HG02981 (cell line): ENCODE results near the gene ANXA9.

Experiments used
- ATAC-seq: cut with Tn5 transposase; IDR thresholded peaks from one replicate; pipeline ENCODE4 v1.9.1; 2021; ENCODE audit warnings: mild to moderate bottlenecking, moderate library complexity; ENCODE audit not compliant: unreplicated experiment

The ANXA9 gene, protein sequence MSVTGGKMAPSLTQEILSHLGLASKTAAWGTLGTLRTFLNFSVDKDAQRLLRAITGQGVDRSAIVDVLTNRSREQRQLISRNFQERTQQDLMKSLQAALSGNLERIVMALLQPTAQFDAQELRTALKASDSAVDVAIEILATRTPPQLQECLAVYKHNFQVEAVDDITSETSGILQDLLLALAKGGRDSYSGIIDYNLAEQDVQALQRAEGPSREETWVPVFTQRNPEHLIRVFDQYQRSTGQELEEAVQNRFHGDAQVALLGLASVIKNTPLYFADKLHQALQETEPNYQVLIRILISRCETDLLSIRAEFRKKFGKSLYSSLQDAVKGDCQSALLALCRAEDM

DNA sequence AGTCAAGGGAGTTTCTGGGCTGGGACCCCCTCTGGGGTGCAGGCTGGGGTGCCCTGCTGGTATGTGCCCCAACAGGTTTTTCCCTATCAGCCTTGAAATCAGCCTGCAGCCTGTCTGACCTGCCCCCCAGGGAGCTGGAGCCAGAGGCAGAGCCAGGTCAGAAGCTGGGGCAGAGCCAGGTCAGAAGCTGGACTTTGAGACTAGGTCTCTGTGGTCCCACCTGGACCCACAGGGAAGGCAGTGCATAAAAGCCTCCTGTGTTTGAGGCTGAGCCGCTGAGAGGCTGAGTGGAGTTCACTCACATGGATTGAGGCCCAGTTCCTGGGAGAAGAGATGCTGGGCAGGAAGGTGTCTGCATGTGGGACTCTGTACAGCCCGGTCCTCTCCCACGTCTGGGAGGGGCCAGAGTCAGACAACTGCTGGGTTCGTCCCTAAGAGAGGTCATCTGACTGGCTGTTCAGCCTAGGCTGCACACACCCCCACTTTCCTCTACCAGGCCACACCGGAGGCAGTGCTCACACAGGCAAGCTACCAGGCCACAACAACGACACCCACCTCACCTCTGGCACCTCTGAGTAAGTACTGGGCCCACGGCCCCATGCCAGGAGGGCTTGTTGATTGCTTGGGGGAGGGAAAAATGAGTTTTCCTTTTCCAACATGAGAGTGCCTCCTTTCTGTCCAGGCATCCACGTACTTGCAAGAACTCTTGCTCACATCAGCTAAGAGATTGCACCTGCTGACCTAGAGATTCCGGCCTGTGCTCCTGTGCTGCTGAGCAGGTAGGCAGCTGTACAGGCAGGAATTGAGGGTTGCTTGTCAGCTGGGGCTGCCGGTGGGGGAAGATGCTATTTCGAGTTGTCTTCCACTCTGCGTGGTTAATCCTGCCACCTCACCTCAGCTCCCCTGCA, at the start of gene ANXA9:
ANXA9 (plus strand) TSS at position 488 of the 908 bp plus-strand sequence. CDS start 814 bp downstream, outside the sequence.
- no peak for ATAC-seq

- ATAC-seq, result no peak
These were observed 37.2 kb upstream of the ANXA9 start for GRCh38 chr1:150944856-150945255.

DNA sequence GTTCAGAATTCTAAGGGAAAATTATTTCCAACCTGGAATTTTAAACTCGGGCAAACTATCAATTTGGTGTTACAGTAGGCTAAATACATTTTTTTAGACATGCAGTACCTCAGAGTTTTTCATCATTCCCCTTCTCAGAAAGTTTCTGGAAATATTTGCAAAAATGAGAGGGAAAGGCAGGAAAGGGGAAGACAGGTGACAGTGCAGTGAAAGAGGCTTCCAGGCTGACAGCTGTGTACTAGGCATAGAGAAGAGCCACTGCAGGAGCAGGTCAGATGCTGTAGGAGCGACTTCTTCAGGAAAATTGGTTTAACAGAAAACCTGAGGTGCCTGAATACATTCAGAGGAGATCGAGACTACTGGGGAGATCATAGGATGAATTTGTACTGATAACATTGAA, 27.4 kb upstream of the ANXA9 start:
- ATAC-seq, result no peak

- no peak for ATAC-seq
These were observed 26.8 kb upstream of the ANXA9 start for GRCh38 chr1:150955280-150955679.

DNA sequence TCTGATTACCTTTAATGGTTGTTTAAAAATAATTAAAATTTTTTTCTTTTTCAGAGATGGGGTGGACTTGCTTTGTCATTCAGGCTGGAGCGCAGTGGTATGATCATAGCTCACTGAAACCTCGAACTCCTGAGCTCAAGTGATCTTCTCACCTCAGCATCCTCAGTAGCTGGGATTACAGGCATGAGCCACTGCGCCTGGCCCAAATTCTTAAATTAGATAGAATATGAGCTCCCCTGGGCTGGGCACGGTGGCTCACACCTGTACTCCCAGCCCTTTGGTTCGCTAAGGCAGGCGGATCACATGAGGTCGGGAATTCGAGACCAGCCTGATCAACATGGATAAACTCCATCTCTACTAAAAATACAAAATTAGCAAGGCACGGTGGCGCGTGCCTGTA, 24.4 kb upstream of the ANXA9 start:
- ATAC-seq, result no peak

- no peak for ATAC-seq
These were observed 21.4 kb upstream of the ANXA9 start for GRCh38 chr1:150960646-150961045.

DNA sequence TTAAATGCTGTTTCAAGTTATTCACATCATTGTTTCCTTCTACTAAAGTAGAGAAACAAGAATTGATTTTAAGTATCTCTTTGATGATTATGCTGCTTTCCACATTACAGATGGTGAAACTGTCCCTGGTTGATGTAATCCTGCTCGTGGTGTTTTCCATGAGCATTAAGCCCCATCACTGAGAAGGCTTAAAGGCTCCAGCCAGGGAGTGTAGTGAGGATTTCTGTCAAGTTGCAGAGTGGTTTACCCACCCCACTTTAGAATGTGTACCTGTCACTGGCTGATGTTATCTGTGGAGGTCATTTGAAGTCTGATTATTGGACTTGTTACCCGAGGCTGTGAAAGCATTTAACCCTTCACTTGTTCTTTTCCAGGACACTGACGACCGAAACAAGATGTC, 20.3 kb upstream of the ANXA9 start:
- ATAC-seq, result no peak

- no peak for ATAC-seq
These were observed 18.6 kb upstream of the ANXA9 start for GRCh38 chr1:150963321-150964163.

DNA sequence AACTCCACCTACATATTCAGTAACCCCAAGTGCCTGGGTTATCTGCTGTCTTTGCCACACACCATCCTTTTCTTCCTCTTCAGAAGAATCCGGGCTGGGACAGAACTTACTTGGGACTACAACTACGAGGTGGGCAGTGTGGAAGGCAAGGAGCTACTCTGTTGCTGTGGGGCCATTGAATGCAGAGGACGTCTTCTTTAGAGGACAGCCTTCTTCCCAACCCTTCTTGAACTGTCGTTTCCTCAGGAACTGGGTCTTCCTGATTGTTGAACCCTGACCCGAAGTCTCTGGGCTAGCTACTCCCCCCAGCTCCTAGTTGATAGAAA, 18.0 kb upstream of the ANXA9 start:
- no peak for ATAC-seq

DNA sequence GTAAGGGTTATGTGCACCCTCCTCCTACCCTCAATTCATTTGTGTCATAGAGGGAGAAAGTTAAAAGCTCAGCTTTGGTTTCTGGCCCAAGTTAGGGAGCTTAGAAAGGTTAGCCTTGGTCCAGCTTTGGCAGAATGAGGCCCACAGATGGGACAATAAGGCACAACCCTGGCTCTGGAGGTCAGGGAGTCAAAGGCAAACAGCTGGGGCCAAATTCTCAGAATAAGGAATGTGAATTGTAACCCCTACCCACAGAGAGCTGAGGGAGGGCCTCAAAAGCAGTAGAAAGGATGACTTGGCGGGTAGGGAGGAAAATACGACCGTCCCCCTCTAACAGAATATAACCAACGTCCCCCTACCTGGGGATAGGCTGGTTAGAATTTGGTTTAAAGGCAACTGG, 16.5 kb upstream of the ANXA9 start:
- ATAC-seq, result no peak

- no peak for ATAC-seq
These were observed 16.1 kb upstream of the ANXA9 start for GRCh38 chr1:150966011-150966410.

GRCh38 chr1:150967936-150968335, 14.2 kb upstream of the ANXA9 start:
- ATAC-seq, result no peak

- ATAC-seq, result no peak
These were observed 13.6 kb upstream of the ANXA9 start for GRCh38 chr1:150968491-150968890.

DNA sequence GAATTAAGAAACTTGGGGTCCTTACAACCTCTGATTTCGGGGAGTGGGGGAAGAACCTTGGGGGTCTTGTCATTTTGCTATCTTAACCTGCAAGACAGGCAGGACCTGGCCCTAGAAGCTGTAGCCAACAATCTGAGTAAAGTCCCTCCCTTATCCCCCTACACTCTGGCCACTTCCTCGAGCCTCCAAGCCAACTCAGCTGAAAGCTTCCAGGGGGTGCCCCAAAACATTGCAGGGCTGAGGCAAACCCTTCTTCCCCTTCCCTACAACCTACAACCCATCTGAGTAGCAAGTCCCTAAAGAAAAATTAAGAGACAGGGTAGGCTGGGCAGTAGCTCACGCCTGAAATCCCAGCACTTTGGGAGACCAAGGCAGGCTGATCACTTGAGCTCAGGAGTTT, 12.5 kb upstream of the ANXA9 start:
- ATAC-seq, result no peak

- no peak for ATAC-seq
These were observed 11.1 kb upstream of the ANXA9 start for GRCh38 chr1:150970808-150971582.

DNA sequence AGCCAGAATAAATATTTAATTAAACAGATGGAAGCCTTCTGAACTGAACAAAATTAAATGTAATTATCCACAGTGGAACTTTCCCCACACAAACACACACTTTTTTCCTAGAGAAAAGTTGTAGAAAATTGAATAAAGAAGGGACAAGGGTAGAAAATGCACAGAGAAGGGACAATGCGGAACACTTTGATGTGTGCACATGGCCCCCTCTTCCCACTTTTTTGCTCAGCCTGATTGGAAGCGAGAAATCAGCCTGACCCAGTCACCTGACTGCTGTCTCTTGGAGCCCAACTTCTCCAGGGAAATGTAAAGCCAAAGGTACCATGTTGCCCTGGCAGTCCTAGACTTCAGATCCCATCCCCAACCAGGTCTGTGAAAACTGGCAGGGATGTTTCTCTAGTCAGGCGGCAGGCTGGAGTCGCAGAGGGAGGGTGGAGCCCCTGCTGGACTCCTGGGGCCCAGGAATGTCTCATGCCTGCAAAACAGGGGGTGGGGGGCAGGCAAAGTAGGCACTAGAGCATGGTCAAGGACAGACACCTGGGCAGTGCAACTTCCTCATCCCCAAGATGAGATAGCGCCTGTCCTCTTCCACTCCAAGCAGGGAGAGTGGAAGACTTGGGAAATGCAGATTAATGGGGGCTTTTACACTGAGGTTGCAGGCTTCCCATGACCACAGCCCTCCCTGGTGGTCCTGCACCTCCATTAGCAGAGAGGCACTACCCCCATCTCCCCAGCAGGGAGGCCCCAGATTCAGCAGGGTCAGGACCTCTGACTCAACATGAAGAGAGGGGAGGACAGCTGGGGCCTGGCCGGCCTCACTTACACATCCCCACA, 10.3 kb upstream of the ANXA9 start:
- no peak for ATAC-seq

DNA sequence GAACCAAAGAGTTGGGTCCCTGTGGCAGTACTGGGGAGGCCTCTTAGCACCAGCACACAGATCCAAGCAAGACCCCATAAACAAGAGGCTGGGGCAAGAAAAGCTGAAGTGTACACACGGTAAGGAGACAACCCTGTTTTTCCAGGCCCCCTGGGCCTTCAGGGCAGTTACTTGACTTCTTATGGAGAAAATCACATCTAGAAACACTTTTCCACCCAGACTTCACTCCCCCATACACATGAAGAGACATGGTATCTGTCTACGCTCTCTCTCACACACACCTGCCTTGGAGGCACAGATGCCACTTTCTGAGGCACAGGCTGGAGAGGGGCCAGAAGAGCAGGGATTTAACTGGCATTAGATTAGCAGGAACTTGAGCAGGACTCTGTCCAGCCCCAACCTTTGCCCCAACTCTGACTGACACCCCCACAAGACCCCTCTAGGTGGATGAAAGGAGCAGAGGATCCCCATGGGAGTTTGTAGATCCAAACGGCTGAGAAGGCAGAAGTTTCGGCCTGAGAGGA, 9.6 kb upstream of the ANXA9 start:
- no peak for ATAC-seq

DNA sequence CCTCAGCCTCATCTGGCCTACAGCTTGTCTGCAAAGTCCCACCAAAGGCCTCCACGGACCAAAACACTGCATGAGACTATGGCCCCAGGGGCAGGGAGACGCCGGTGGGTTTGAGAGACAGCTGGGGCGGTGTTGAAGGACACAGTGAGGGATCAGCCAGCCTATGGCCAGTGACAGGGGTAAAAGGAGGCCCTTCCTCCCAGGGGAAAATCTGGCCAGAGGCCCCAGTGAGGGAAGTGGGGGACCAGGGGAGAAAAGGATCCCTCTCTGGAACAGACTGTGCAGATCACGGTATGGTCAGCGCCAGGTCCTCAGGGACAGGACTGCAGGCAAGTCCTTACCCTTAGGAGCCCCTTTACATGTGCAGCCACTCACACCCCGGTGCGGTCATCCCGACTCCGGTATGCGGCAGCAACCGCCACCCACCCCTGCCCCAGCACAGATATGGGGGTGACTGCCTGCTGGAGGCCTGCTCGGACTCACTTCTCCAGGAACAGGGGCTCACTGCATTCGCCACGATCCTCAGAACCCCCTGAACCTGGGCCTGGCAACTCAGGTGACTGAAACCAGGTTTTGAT, 8.7 kb upstream of the ANXA9 start:
- no peak for ATAC-seq
